ENCODE results near the gene ATG9B. TPM values are rescaled to one million over a fixed set of nuclear protein-coding genes. Genes with fewer than 3 reads are reported as not detected.

ATG9B gene
- total and polyA plus RNA-seq, 9 of the 15 experiments (the other 6 are each of a cell fraction or from before 2014, with no cell fraction given): 0.29 to 8.0 (median 2.1) TPM

- TF ChIP-seq ZNF740 (CRISPR knock-in tag; IDR thresholded peaks at IDR 0.05): 0 out of 2 replicates have a peak, but pooled peaks have one; percentile 2
- no peak for TF ChIP-seq ZNF740 (tag; IDR thresholded peaks at IDR 0.05)
- TF ChIP-seq SRSF1 (IDR thresholded peaks at IDR 0.05; ENCODE audit: low read depth, low read length): no peak
- TF ChIP-seq SUPT5H (IDR thresholded peaks at IDR 0.05): 0 out of 2 replicates have a peak, but pooled peaks have one; percentile 5
- TF ChIP-seq HDAC1 (IDR thresholded peaks at IDR 0.05): no peak
- no peak for TF ChIP-seq CBX2 (IDR thresholded peaks at IDR 0.05; ENCODE audit: insufficient read depth, low read length, poor library complexity, severe bottlenecking)
- TF ChIP-seq KDM2B (CRISPR knock-in tag; IDR thresholded peaks at IDR 0.05): no peak
- peak; percentile 29; the same call in 1 of the 2 replicates for TF ChIP-seq POLR2A (conservative IDR thresholded peaks at IDR 0.05)
- TF ChIP-seq IRF1 (CRISPR knock-in tag; IDR thresholded peaks at IDR 0.05; ENCODE audit: borderline replicate concordance): no peak
- TF ChIP-seq ZNF224 (CRISPR knock-in tag; IDR thresholded peaks at IDR 0.05): no peak
- TF ChIP-seq HDAC6 (IDR thresholded peaks at IDR 0.05; ENCODE audit: low read depth, low read length): no peak
- TF ChIP-seq ZNF76 (CRISPR knock-in tag; IDR thresholded peaks at IDR 0.05; ENCODE audit: borderline replicate concordance): no peak
- TF ChIP-seq CEBPG (CRISPR knock-in tag; IDR thresholded peaks at IDR 0.05): 0 out of 2 replicates have a peak, but pooled peaks have one; percentile 4
- TF ChIP-seq CEBPG (tag; conservative IDR thresholded peaks at IDR 0.05 in 1 of 2, IDR thresholded peaks at IDR 0.05 in 1 of 2): no peak
- TF ChIP-seq, protein P1, sequence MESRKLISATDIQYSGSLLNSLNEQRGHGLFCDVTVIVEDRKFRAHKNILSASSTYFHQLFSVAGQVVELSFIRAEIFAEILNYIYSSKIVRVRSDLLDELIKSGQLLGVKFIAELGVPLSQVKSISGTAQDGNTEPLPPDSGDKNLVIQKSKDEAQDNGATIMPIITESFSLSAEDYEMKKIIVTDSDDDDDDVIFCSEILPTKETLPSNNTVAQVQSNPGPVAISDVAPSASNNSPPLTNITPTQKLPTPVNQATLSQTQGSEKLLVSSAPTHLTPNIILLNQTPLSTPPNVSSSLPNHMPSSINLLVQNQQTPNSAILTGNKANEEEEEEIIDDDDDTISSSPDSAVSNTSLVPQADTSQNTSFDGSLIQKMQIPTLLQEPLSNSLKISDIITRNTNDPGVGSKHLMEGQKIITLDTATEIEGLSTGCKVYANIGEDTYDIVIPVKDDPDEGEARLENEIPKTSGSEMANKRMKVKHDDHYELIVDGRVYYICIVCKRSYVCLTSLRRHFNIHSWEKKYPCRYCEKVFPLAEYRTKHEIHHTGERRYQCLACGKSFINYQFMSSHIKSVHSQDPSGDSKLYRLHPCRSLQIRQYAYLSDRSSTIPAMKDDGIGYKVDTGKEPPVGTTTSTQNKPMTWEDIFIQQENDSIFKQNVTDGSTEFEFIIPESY (CRISPR knock-in tag; IDR thresholded peaks at IDR 0.05): peak; percentile 68
- TF ChIP-seq MEF2A (IDR thresholded peaks at IDR 0.05; ENCODE audit: control insufficient read depth, low read depth, low read length): no peak
- no peak for TF ChIP-seq TAF15 (IDR thresholded peaks at IDR 0.05; ENCODE audit: low read depth, low read length)
- no peak for TF ChIP-seq CTBP1 (IDR thresholded peaks at IDR 0.05; ENCODE audit: borderline replicate concordance)
- TF ChIP-seq ZBTB34 (CRISPR knock-in tag; IDR thresholded peaks at IDR 0.05): no peak
- no peak for TF ChIP-seq GTF2A2 (tag; IDR thresholded peaks at IDR 0.05)
- peak; percentile 54 for TF ChIP-seq RBFOX2 (IDR thresholded peaks at IDR 0.05; ENCODE audit: low read depth, low read length)
- no peak for TF ChIP-seq CAMTA2 (CRISPR knock-in tag; conservative IDR thresholded peaks at IDR 0.05)
- peak; percentile 73 for TF ChIP-seq POLR2G (IDR thresholded peaks at IDR 0.05; ENCODE audit: low read depth, low read length)
- no peak for TF ChIP-seq CREM (IDR thresholded peaks at IDR 0.05; ENCODE audit: low read depth)
- TF ChIP-seq RFX5 (IDR thresholded peaks at IDR 0.05; ENCODE audit: low read depth, low read length): no peak
- TF ChIP-seq ETS2 (tag; IDR thresholded peaks at IDR 0.05; ENCODE audit: borderline replicate concordance, poor library complexity, severe bottlenecking): no peak
- TF ChIP-seq SOX6 (IDR thresholded peaks at IDR 0.05): no peak
Observed at GRCh38 chr7:151016942-151017341, 7.4 kb downstream of the ATG9B start (continued).
